Panc1 (cell line): ENCODE data around the gene FAM81A. TPM values are rescaled to one million over a fixed set of nuclear protein-coding genes. Genes with fewer than 3 reads are reported as not detected.
"Not testable (repeated sequence)": the region's sequence is repeated elsewhere in the genome, so short reads cannot be mapped to it uniquely, and the experiment has no call there.

Source experiments
- ATAC-seq: fragments of 200-7000 bp; cut with Tn5 transposase; 2 replicates; pipeline ENCODE4 v1.9.1; 2020; ENCODE audit warnings: mild to moderate bottlenecking, moderate library complexity
- BruUV-seq: library from RNA; stranded (reverse); fragments of 400-500 nt; replicated peaks from 2 replicates; lab custom pipeline; 2021; lab: Mats Ljungman, UMichigan
- CTCF ChIA-PET: fragments of 300-600 bp; sonication (Branson Sonifier 250); formaldehyde crosslinking; loops from one replicate; lab custom pipeline; 2022; ENCODE audit warnings: antibody characterized with exemption; lab: Charles Lee
- POLR2A ChIA-PET: fragments of 300-600 bp; sonication (Branson Sonifier 250); formaldehyde crosslinking; loops from one replicate; lab custom pipeline; 2022; ENCODE audit warnings: antibody characterized with exemption; lab: Charles Lee
- DNase-seq: peaks from one replicate; pipeline ENCODE4 v3.0.0-alpha.2; 2010; ENCODE audit warnings: low read depth, low spot score
- H3K27ac ChIP-seq: 2 replicates; pipeline ENCODE4 v1.5.1; 2011; ENCODE audit warnings: mild to moderate bottlenecking, low read length, inconsistent platforms
- H3K27me3 ChIP-seq: fragments of 200-500 bp; sonication (Bioruptor generic); 2 replicates; pipeline ENCODE4 v1.6.0; 2014; ENCODE audit warnings: low read length, inconsistent platforms; ENCODE audit not compliant: control insufficient read depth, insufficient read depth
- H3K36me3 ChIP-seq: fragments of 200-500 bp; sonication (Bioruptor generic); 2 replicates; pipeline ENCODE4 v1.5.1; 2014; ENCODE audit warnings: inconsistent platforms, mild to moderate bottlenecking, low read length, moderate library complexity; ENCODE audit not compliant: control insufficient read depth, insufficient read depth
- H3K4me1 ChIP-seq: 2 replicates; pipeline ENCODE4 v1.5.1; 2011; ENCODE audit warnings: inconsistent platforms, mild to moderate bottlenecking, low read length, moderate library complexity; ENCODE audit not compliant: control insufficient read depth, insufficient read depth
- H3K4me3 ChIP-seq, 2 experiments: 2 replicates each; pipeline ENCODE4 v1.5.1; 2011 to 2012; ENCODE audit warnings: low read depth in 2 of 2, low read length in 2 of 2, mild to moderate bottlenecking in 2 of 2, inconsistent platforms in 1 of 2, moderate library complexity in 1 of 2
- H3K9me3 ChIP-seq: fragments of 200-500 bp; sonication (Bioruptor generic); 2 replicates; pipeline ENCODE4 v1.5.1; 2014; ENCODE audit warnings: low read depth, mild to moderate bottlenecking, inconsistent platforms, low read length, moderate library complexity; ENCODE audit not compliant: control insufficient read depth, insufficient read depth
- POLR2AphosphoS5 ChIP-seq: IDR thresholded peaks from 2 replicates; pipeline ENCODE4 v1.6.1; 2012; ENCODE audit warnings: mild to moderate bottlenecking, low read depth, low read length, moderate library complexity
- SIN3A ChIP-seq: IDR thresholded peaks from 2 replicates; pipeline ENCODE4 v1.6.1; 2012; ENCODE audit warnings: low read depth, mild to moderate bottlenecking, low read length, moderate library complexity, borderline replicate concordance; ENCODE audit not compliant: insufficient read depth
- TCF7L2 ChIP-seq: IDR thresholded peaks from 2 replicates; pipeline ENCODE4 v1.6.1; 2011; ENCODE audit warnings: mild to moderate bottlenecking, low read depth, low read length, inconsistent platforms
- in situ Hi-C: cut with HindIII; loops from 2 replicates; pipeline ENCODE4 v1.10.0; 2016; ENCODE audit warnings: low sequenced_read_pairs, low pct_unique_long_range_greater_than_20kb
- intact Hi-C: fragments of 100-400 bp; cut with micrococcal nuclease; formaldehyde crosslinking; loops from one replicate; pipeline ENCODE4 v1.10.0; 2022; ENCODE audit not compliant: unreplicated experiment
- total RNA-seq: library from RNA; stranded (reverse); gene quantifications from one replicate; pipeline ENCODE4 v1.2.1, GENCODE V29; 2021; ENCODE audit not compliant: unreplicated experiment
- TF ChIP-seq, protein P1 (sequence below): fragments of 450-650 bp; IDR thresholded peaks from 2 replicates; pipeline ENCODE4 v1.5.1; 2017; ENCODE audit warnings: mild to moderate bottlenecking
- TF ChIP-seq, protein P2 (sequence below), 2 experiments: IDR thresholded peaks; 2 replicates each; pipeline ENCODE4 v1.6.1; 2011 to 2012; ENCODE audit warnings: low read depth in 2 of 2, control low read depth in 1 of 2, low read length in 1 of 2, mild to moderate bottlenecking in 1 of 2, moderate library complexity in 1 of 2; ENCODE audit not compliant: insufficient read depth in 1 of 2

The FAM81A gene
- total RNA-seq, 1 experiment from 2014 or later, result 7.3 TPM

DNA sequence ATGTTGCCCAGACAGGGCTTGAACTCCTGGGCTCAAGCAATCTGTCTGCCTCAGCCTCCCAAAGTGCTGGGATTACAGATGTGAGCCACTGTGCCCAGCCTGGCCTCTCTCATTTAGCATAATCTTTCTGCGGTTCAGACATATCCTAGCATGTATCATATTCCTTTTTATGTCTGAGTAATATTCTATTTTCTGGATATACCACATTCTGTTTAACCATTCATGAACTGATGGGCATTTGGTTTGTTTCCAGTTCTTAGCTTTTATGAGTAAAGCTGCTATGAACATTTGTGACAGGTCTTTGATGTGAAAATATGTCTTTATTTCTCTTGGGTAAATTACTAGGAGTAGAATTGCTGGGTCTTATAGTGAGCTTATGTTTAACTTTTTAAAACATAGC is 23.5 kb downstream of the FAM81A start:
- TF ChIP-seq, protein P1, sequence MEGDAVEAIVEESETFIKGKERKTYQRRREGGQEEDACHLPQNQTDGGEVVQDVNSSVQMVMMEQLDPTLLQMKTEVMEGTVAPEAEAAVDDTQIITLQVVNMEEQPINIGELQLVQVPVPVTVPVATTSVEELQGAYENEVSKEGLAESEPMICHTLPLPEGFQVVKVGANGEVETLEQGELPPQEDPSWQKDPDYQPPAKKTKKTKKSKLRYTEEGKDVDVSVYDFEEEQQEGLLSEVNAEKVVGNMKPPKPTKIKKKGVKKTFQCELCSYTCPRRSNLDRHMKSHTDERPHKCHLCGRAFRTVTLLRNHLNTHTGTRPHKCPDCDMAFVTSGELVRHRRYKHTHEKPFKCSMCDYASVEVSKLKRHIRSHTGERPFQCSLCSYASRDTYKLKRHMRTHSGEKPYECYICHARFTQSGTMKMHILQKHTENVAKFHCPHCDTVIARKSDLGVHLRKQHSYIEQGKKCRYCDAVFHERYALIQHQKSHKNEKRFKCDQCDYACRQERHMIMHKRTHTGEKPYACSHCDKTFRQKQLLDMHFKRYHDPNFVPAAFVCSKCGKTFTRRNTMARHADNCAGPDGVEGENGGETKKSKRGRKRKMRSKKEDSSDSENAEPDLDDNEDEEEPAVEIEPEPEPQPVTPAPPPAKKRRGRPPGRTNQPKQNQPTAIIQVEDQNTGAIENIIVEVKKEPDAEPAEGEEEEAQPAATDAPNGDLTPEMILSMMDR, result no peak
- TF ChIP-seq POLR2AphosphoS5, result no peak
- no peak for TF ChIP-seq SIN3A
- no peak for TF ChIP-seq TCF7L2
- TF ChIP-seq, protein P2, sequence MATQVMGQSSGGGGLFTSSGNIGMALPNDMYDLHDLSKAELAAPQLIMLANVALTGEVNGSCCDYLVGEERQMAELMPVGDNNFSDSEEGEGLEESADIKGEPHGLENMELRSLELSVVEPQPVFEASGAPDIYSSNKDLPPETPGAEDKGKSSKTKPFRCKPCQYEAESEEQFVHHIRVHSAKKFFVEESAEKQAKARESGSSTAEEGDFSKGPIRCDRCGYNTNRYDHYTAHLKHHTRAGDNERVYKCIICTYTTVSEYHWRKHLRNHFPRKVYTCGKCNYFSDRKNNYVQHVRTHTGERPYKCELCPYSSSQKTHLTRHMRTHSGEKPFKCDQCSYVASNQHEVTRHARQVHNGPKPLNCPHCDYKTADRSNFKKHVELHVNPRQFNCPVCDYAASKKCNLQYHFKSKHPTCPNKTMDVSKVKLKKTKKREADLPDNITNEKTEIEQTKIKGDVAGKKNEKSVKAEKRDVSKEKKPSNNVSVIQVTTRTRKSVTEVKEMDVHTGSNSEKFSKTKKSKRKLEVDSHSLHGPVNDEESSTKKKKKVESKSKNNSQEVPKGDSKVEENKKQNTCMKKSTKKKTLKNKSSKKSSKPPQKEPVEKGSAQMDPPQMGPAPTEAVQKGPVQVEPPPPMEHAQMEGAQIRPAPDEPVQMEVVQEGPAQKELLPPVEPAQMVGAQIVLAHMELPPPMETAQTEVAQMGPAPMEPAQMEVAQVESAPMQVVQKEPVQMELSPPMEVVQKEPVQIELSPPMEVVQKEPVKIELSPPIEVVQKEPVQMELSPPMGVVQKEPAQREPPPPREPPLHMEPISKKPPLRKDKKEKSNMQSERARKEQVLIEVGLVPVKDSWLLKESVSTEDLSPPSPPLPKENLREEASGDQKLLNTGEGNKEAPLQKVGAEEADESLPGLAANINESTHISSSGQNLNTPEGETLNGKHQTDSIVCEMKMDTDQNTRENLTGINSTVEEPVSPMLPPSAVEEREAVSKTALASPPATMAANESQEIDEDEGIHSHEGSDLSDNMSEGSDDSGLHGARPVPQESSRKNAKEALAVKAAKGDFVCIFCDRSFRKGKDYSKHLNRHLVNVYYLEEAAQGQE (IDR thresholded peaks at IDR 0.05; ENCODE audit: insufficient read depth in 1 of 2, low read depth in 2 of 2, low read length in 1 of 2), result no peak
- Histone ChIP-seq H3K4me3 (no peak overlapping the region), H3K27me3 (no peaks in the 10 kb centered on the region), H3K9me3 (no peaks in the 10 kb centered on the region; the same call in 1 of the 2 replicates), H3K27ac (no peak overlapping the region), H3K4me1 (no peaks in the 10 kb centered on the region), H3K36me3 (no peaks in the 10 kb centered on the region)
- in situ Hi-C loops (no loop called here), intact Hi-C loops (no loop called here)
- no TSS peak for BruUV-seq
- DNase-seq (no peak), ATAC-seq (no peak)
- POLR2A ChIA-PET, result no interaction called here
- CTCF ChIA-PET, result no interaction called here

DNA sequence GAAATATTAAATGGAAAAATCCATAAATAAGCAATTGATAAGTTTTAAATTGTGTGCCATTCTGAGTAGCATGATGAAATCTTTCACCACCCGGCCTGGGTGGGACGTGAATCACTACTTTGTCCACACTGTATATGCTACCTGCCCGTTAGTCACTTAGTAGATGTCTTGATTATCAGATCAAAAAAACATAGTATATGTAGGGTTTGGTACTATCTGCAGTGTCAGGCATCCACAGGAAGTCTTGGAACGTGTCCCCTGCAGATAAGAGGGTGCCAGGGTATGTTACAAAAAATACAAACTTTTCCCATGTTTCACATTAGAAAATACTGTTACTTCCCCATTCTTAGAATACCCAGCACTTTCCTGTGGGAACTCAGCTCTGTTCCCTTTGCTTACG is 35.2 kb downstream of the FAM81A start:
- TF ChIP-seq, protein P1, result no peak
- TF ChIP-seq TCF7L2, result no peak
- no peak for TF ChIP-seq POLR2AphosphoS5
- TF ChIP-seq, protein P2 (IDR thresholded peaks at IDR 0.05; ENCODE audit: insufficient read depth in 1 of 2, low read depth in 2 of 2, low read length in 1 of 2), result no peak
- no peak for TF ChIP-seq SIN3A

DNA sequence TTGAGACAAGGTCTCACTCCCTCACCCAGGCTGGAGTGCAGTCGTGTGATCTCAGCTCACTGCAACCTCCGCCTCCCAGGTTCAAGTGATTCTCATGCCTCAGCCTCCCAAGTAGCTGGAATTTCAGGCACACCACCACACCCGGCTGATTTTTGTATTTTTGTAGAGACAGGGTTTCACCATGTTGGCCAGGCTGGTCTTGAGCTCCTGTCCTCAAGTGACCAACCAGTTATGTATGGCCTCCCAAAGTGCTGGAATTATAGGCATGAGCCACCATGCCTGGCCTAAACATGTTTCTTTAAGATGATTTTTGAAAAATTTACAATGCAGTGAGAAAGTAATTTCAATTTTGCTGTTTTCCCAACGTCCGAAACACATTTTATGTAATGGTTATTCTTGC is 37.2 kb downstream of the FAM81A start:
- intact Hi-C loops, H3K4me1 ChIP-seq, DNase-seq, ATAC-seq, H3K9me3 ChIP-seq, H3K4me3 ChIP-seq, H3K27ac ChIP-seq, BruUV-seq, H3K36me3 ChIP-seq, CTCF ChIA-PET, H3K27me3 ChIP-seq, in situ Hi-C loops: not testable (repeated sequence)
- POLR2A ChIA-PET, result interaction anchor here (0.6 kb wide), 1 partner anchor 101 kb away, joined by 4 read pairs; no protein-coding TSS in a partner anchor

More for the DNA sequence above, 35.2 kb downstream of the FAM81A start:
- no peak overlapping the region for H3K4me3 ChIP-seq
- POLR2A ChIA-PET, result no interaction called here
- no peak for DNase-seq
- H3K9me3 ChIP-seq, result no peaks in the 10 kb centered on the region
- H3K36me3 ChIP-seq, result no peaks in the 10 kb centered on the region
- intact Hi-C loops (no loop called here), in situ Hi-C loops (no loop called here)
- no TSS peak for BruUV-seq
- ATAC-seq, result no peak
- no peaks in the 10 kb centered on the region for H3K4me1 ChIP-seq
- H3K27me3 ChIP-seq, result no peaks in the 10 kb centered on the region
- no peak overlapping the region for H3K27ac ChIP-seq
- CTCF ChIA-PET, result no interaction called here
